Measurements from ENCODE around the gene B9D1.

DNA sequence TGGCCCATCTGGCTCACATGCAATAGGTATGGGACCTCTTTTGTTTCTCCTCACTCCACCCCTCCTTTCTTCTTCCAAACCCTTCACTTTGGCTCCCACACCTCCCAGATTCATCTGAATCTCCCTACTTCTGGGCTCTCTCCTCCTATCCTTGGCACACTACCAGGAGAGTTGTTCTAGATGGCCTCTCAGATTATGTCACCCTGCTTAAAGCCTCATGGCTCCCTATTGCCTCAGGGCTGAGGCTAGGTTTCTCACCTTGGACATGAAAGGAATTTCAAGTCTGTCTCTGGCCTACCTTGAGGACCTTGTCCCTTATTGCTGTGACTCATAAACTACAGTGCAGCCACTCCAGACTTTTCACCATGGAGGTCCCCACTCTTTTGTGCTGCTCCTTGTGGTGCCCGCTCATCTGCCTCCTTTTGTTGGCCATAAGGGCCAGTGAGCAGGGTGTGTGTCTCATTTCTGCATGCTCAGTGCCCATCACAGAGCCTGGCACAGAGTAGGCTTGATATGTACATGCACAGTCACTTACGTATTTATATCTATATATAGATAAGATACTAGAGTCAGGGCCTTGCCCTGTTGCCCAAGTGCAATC, 25.5 kb upstream of the B9D1 start:
- TF ChIP-seq FOXJ3 (CRISPR knock-in tag; IDR thresholded peaks at IDR 0.05) (no peak), TAF1 (IDR thresholded peaks at IDR 0.05; ENCODE audit: borderline replicate concordance, low read depth, low read length) (no peak), YY1 (IDR thresholded peaks at IDR 0.05; ENCODE audit: low read depth) (no peak), EZH2phosphoT487 (IDR thresholded peaks at IDR 0.05; ENCODE audit: borderline replicate concordance, low read depth) (no peak), FOSL2 (IDR thresholded peaks at IDR 0.05; ENCODE audit: borderline replicate concordance, low read depth) (no peak), EP300 (IDR thresholded peaks at IDR 0.05; ENCODE audit: borderline replicate concordance in 1 of 2, low read depth in 1 of 2, low read length in 1 of 2) (no peak), MXI1 (IDR thresholded peaks at IDR 0.05; ENCODE audit: low read depth, low read length) (no peak; the same call in 1 of the 2 replicates), MEF2A (IDR thresholded peaks at IDR 0.05; ENCODE audit: borderline replicate concordance, low read depth) (no peak), POLR2AphosphoS5 (IDR thresholded peaks at IDR 0.05; ENCODE audit: low read depth, low read length) (no peak), CHD2 (IDR thresholded peaks at IDR 0.05; ENCODE audit: low read length, partially characterized antibody) (no peak), SMC3 (IDR thresholded peaks at IDR 0.05; ENCODE audit: low read depth, low read length) (no peak)
- TF ChIP-seq, protein P1, sequence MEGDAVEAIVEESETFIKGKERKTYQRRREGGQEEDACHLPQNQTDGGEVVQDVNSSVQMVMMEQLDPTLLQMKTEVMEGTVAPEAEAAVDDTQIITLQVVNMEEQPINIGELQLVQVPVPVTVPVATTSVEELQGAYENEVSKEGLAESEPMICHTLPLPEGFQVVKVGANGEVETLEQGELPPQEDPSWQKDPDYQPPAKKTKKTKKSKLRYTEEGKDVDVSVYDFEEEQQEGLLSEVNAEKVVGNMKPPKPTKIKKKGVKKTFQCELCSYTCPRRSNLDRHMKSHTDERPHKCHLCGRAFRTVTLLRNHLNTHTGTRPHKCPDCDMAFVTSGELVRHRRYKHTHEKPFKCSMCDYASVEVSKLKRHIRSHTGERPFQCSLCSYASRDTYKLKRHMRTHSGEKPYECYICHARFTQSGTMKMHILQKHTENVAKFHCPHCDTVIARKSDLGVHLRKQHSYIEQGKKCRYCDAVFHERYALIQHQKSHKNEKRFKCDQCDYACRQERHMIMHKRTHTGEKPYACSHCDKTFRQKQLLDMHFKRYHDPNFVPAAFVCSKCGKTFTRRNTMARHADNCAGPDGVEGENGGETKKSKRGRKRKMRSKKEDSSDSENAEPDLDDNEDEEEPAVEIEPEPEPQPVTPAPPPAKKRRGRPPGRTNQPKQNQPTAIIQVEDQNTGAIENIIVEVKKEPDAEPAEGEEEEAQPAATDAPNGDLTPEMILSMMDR (IDR thresholded peaks at IDR 0.05): no peak
- TF ChIP-seq, protein P2, sequence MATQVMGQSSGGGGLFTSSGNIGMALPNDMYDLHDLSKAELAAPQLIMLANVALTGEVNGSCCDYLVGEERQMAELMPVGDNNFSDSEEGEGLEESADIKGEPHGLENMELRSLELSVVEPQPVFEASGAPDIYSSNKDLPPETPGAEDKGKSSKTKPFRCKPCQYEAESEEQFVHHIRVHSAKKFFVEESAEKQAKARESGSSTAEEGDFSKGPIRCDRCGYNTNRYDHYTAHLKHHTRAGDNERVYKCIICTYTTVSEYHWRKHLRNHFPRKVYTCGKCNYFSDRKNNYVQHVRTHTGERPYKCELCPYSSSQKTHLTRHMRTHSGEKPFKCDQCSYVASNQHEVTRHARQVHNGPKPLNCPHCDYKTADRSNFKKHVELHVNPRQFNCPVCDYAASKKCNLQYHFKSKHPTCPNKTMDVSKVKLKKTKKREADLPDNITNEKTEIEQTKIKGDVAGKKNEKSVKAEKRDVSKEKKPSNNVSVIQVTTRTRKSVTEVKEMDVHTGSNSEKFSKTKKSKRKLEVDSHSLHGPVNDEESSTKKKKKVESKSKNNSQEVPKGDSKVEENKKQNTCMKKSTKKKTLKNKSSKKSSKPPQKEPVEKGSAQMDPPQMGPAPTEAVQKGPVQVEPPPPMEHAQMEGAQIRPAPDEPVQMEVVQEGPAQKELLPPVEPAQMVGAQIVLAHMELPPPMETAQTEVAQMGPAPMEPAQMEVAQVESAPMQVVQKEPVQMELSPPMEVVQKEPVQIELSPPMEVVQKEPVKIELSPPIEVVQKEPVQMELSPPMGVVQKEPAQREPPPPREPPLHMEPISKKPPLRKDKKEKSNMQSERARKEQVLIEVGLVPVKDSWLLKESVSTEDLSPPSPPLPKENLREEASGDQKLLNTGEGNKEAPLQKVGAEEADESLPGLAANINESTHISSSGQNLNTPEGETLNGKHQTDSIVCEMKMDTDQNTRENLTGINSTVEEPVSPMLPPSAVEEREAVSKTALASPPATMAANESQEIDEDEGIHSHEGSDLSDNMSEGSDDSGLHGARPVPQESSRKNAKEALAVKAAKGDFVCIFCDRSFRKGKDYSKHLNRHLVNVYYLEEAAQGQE (IDR thresholded peaks at IDR 0.05; ENCODE audit: low read depth, low read length): no peak
- TF ChIP-seq, protein P3, sequence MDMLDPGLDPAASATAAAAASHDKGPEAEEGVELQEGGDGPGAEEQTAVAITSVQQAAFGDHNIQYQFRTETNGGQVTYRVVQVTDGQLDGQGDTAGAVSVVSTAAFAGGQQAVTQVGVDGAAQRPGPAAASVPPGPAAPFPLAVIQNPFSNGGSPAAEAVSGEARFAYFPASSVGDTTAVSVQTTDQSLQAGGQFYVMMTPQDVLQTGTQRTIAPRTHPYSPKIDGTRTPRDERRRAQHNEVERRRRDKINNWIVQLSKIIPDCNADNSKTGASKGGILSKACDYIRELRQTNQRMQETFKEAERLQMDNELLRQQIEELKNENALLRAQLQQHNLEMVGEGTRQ (IDR thresholded peaks at IDR 0.05; ENCODE audit: borderline replicate concordance, low read depth, low read length): no peak

Data from SK-N-SH (cell line).